Hematopoietic multipotent progenitor cell treated with erythropoietin and hydrocortisone succinate and interleukin-3 and kit ligand, for 8 days (in vitro differentiated cells): Measurements from ENCODE around the gene TOB2.
"Not testable (repeated sequence)": the region's sequence is repeated elsewhere in the genome, so short reads cannot be mapped to it uniquely, and the experiment has no call there.

Source experiments
- DNase-seq: peaks from one replicate; pipeline ENCODE4 v3.0.0-alpha.2; 2015

Gene TOB2

GRCh38 chr22:41461901-41462300, 15.3 kb upstream of the TOB2 start:
- no peak for DNase-seq

DNA sequence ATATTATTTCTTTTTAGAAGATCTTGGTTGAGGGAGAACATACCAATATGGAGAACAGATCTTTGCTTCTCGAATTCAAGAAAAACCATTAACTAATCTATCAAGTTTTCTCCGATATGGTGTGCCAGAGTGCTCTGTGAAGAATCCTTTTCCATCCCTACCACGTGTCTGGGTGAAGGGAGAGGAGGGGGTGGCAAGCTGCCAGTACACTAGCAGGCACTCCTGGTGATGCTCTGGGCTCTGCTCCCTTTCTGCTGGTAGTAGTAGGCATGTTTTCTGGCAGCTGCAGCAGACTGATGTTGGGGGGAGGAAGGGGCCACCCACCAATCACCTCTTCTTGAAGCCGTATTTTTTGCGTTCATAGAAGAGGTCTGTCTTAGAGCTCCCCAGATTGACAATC, 13.5 kb upstream of the TOB2 start:
- DNase-seq, result not testable (repeated sequence)

- DNase-seq, result no peak
Measured at GRCh38 chr22:41459431-41459830, 12.8 kb upstream of the TOB2 start.

DNA sequence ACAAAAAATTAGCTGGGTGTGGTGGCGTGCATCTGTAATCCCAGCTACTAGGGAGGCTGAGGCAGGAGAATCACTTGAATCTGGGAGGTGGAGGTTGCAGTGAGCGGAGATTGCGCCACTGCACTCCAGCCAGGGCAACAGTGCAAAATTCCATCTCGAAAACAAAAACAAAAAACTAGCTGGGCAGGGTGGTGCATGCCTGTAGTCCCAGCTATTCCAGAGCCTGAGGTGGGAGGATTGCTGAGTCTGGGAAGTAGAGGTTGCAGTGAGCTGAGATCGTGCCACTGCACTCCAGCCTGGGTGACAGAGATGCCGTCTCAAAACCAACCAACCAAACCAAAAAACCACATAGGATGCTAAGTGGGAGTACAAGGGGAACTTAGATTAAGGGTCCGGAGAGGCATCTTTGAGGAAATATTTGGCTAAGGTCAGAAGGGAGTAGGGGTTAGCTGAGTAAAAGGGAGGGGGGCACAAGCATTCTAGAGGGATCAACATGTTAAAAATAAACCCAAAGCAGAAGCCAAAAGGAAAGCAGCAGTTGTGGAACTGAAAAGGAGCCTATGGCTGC, 11.6 kb upstream of the TOB2 start:
- DNase-seq, result no peak

DNA sequence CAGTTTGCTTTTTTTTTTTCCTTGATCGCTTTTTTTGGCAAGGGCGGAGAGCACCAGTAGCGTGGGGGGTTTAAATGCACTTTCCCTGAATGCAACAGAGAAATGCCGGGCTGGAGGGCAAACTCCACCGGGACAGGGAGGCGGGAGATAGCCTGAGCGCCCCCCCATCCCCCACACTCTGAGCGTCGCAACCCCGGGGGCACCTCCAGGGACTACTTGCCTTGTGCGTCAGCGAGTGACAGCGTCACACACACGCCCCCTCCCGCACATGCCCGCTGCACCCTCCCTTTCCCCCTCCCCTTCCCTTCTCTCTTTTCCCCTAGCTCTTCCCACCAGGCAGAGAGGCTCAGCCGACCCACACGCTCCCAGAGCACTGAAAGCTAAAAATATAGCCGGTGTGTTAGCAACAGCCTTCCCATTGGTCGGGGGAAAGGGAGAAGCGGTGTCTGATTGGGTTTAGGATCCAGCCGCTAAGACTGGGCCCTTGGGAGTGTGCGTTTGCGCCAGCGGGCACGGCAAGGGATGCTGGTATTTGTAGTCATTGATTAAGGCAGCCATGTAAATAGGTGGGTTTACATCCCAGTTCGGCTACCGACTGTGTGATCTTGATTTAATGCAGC, 1.7 kb upstream of the TOB2 start:
- peak; percentile 100 for DNase-seq

GRCh38 chr22:41447435-41448188, 1.0 kb upstream of the TOB2 start:
- DNase-seq, result peak; percentile 71

GRCh38 chr22:41446057-41446501, 522 bp downstream of the TOB2 start:
- DNase-seq, result peak; percentile 32

DNA sequence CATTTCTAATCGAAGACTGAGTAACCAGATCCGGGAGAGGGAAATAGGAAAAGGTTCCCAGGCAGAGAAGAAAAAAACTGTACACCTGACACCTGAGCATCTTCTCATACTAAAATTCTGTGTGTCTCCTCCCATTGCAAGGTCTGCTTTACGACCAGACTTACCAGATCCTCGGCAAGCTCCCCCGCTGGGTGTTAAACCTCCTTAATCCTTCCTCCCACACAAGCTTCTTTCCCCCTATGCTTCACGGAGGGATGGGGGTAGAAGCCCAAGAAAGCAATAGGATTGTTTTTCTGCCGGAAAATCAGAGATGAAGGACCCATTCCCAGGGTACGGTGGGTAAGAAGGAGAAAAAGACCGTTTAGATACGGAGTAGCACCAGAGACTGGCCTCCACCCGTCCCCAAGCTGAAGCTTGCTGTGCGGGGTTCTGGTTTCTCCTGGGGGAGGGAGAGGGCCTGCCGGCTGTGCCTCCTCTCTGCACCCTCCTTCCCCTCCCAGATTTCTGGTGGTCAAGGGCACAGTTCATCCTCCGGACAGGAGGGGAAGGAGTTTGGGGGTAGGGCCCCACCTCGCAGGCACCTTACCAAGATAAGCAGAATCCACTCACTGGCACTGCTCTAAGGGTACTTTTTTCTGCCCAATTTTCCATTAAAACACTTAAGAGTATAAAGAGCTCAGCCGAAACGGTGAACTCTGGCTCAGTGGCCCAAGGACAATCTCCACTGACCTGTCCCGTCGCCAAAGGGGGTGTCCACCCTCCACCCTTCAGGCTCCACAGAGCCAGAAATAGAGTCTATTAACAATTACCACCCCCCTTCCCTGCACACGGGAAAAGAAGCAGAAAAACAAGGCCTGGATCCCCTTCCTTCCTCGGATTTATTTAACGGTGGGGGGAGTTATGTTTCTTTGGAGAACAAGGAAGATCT, 1.2 kb downstream of the TOB2 start:
- DNase-seq, result peak; percentile 34

DNA sequence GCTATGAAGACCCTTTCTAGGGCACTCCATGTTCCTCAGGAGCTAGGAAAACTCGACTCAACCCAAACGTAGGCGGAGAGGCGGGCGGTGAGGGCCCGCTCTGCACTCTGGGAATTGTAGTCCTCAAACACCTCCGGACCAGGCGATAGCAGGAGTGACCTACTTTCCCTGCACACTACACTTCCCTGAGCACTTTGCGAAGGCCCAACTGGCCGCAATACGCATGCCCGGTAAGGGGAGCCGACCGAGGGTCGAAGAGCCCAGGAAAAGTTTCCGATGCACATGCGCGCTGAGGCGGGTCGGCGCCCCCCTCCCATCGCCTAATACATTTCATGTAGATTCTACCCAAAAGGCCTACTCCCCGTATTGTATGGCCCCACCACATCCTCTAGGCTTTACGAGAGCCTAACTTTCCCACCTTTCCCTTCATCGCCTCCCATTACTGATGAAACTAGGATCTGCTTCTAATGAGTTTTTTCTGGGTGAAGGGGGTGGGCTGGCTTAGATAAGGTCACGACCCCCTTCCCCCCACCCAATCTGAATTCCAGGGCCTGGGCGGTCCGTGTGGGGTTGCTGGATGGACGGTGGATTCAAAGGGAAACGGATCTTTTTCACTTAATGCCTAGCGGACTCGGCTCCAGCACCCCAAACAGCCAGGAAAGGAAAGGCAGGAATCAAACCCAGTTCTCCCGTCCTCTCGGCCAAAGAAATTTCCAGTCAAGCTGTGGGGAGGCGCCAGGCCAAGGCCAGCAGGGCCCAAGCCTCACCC, 2.1 kb downstream of the TOB2 start:
- peak; percentile 96 for DNase-seq

GRCh38 chr22:41442240-41442792, 4.3 kb downstream of the TOB2 start:
- DNase-seq, result no peak

GRCh38 chr22:41440511-41440910, 6.1 kb downstream of the TOB2 start:
- DNase-seq, result not testable (repeated sequence)

DNA sequence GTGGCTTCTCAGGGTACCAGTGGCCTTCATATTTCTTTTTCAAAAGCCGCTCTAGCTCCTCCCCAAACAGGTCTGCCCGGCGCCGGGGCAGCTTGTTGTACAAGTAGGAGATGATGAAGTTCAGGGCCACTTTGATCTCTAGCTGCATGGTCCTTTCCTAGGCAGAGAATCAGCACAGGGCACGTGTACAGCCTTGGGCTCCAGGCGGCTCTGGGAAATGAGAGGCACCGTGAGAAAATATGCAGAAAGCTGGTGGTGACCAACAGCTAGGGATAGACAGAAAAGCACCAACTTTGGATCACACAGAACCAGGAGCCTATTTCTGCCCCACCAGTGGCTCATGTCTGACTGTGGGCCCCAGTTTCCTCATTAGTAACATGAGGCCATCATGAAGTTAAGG, 9.4 kb downstream of the TOB2 start:
- DNase-seq, result no peak

DNA sequence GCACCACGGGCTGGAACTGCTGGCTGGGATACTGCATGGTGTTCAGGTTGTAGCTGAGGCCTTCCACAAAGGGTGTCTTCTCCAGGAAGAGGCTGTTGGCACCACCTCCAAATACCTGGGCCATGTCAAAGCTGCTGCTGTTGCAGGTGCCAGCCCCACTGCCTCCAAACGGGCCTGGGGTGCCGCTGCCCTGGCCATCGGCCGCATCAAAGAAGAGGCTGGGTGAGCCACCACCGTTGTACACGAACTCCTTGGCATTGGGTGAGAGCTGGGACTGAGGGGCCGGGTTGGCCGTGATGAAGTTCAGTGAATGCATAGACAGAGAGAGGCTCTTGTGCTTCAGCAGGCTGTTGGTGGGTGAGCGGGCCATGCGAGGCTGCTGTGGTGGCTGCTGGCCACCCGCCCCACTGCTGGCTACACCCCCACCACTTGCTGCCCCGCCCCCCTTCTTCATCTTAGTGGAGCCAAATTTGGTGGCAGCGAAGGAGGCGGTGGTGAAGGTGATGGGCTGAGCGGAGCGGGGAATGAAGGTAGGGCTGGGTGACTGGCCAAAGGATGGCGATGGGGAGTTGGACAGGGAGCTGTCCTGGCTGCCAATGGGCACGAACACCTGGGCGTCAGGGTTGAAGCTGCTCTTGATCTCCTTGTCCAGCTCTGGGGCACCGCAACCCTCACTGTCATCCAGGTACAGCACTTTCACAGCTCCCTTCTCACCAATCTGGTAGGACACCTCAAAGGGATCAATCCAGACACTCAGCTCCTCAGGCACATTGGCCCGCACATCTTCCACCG, 10.1 kb downstream of the TOB2 start:
- no peak for DNase-seq

DNA sequence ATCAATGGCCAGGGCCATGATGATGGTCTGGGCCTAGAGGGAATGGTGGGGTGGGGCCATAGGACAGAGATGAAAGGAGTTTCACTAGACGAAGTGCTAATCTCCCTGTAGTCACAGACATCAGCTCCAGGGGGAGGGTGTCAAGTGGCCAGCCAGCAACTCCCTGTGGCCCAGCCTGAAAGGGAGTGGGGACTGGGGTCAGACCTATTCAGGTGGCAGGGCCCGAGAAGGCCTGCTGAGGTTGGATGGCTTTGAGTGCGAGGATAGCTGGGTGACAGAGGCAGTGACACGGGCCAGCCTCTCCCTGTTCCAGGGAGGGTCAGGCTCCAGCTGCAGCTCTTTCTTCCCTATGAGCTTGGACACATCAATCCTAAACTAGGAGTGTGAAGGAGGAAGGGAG, 11.0 kb downstream of the TOB2 start:
- no peak for DNase-seq

DNA sequence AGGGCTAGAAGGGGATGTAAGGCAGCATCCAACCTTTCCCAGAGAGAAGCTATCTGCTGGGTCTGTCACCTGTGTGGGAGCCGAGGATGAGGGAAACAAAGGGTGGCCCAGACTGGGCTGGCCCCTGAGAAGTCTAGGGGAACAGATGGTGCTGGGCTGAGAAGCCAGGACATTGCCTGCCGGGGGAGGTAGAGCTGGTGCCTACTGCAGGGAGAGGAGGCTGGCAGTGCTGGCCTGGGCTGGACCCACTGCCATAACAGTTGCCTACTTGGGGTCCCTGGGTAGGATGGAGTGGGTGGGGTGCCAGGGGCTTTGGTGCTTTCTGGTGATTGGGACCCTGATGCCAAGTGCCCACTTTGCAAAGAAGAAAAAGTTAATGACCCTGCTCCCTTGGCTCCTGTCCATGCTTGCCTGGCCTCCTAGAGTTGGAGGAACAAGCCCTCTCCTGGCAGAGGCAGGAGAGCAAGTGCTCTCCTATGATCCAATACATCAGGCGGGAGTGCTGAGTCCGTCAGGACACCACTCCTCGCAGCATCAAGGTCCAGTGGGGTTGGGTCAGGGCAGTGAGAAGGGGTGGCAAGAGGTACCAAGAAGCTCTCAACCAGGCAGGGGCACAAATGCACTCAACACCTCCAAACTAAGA, 12.1 kb downstream of the TOB2 start:
- not testable (repeated sequence) for DNase-seq

- DNase-seq, result not testable (repeated sequence)
Measured at GRCh38 chr22:41433480-41433879, 13.1 kb downstream of the TOB2 start.

- DNase-seq, result no peak
Measured at GRCh38 chr22:41431656-41432055, 14.9 kb downstream of the TOB2 start.

GRCh38 chr22:41429951-41430332, 16.7 kb downstream of the TOB2 start:
- DNase-seq, result no peak

- DNase-seq, result no peak
Measured at GRCh38 chr22:41429232-41429950, 17.2 kb downstream of the TOB2 start.
